H1 (cell line): Measurements from ENCODE around the gene ZNF446. TPM values are rescaled to one million over a fixed set of nuclear protein-coding genes. Genes with fewer than 3 reads are reported as not detected.

Experiments
- CTCF ChIA-PET: fragments of 300-600 bp; sonication (Branson Sonifier 250); formaldehyde crosslinking; loops from one replicate; lab custom pipeline; 2021; ENCODE audit not compliant: partially characterized antibody; lab: Charles Lee
- POLR2A ChIA-PET: fragments of 300-600 bp; sonication (Branson Sonifier 250); formaldehyde crosslinking; loops from one replicate; lab custom pipeline; 2021; ENCODE audit warnings: inconsistent platforms; ENCODE audit not compliant: partially characterized antibody; lab: Charles Lee
- DNase-seq, 2 experiments: peaks; one replicate each; pipeline versions ENCODE4 v3.0.0 to v3.0.0-alpha.2; 2010 to 2022; ENCODE audit warnings: low spot score in 2 of 2, low read depth in 1 of 2, mixed read lengths in 1 of 2
- FAIRE-seq: peaks from 2 replicates; lab custom pipeline; 2011; peaks lifted over from hg19 to GRCh38; lab: Jason Lieb, UNC
- H2AFZ ChIP-seq: 2 replicates; pipeline ENCODE4 v1.8.1; 2012; ENCODE audit warnings: low read length, inconsistent platforms
- H2AK5ac ChIP-seq: 2 replicates; pipeline ENCODE4 v1.6.1; 2013; ENCODE audit warnings: low read depth, low read length
- H2BK120ac ChIP-seq: replicated peaks from 2 replicates; pipeline ENCODE3; 2013; ENCODE audit warnings: low read depth, low read length, inconsistent platforms
- H2BK12ac ChIP-seq: 2 replicates; pipeline ENCODE4 v1.6.1; 2013; ENCODE audit warnings: low read depth, low read length
- H2BK15ac ChIP-seq: 2 replicates; pipeline ENCODE4 v1.6.1; 2013; ENCODE audit warnings: low read length
- H2BK20ac ChIP-seq: 2 replicates; pipeline ENCODE4 v1.6.1; 2013; ENCODE audit warnings: low read length
- H2BK5ac ChIP-seq: 2 replicates; pipeline ENCODE4 v1.6.1; 2013; ENCODE audit warnings: low read depth, low read length
- H3K14ac ChIP-seq: 2 replicates; pipeline ENCODE4 v1.6.1; 2013; ENCODE audit warnings: inconsistent platforms; ENCODE audit not compliant: insufficient read length
- H3K18ac ChIP-seq: 2 replicates; pipeline ENCODE4 v1.6.1; 2013; ENCODE audit warnings: low read length; ENCODE audit errors: extremely low read depth
- H3K23ac ChIP-seq: 2 replicates; pipeline ENCODE4 v1.6.1; 2013; ENCODE audit warnings: inconsistent platforms; ENCODE audit not compliant: insufficient read length
- H3K23me2 ChIP-seq: 2 replicates; pipeline ENCODE4 v1.6.1; 2013; ENCODE audit warnings: low read depth, low read length
- H3K27ac ChIP-seq: 2 replicates; pipeline ENCODE4 v1.6.1; 2011; ENCODE audit warnings: low read depth, low read length, inconsistent platforms
- H3K27me3 ChIP-seq, 4 experiments: replicated peaks in 1 of 4; 1 replicate in 1 of 4; 2 replicates in 3 of 4; pipeline versions ENCODE4 v1.6.1 to v1.8.1; 2011 to 2013; ENCODE audit warnings: low read length in 3 of 4, mild to moderate bottlenecking in 3 of 4, inconsistent platforms in 2 of 4, mixed read lengths in 2 of 4, moderate library complexity in 1 of 4; ENCODE audit not compliant: control insufficient read depth in 3 of 4, insufficient read depth in 3 of 4; ENCODE audit errors: extremely low read depth in 1 of 4
- H3K36me3 ChIP-seq, 4 experiments: 2 replicates each; pipeline versions ENCODE4 v1.6.1 to v1.8.1; 2011 to 2013; ENCODE audit warnings: mild to moderate bottlenecking in 4 of 4, low read length in 3 of 4, moderate library complexity in 2 of 4, control low read depth in 1 of 4, inconsistent platforms in 1 of 4; ENCODE audit not compliant: insufficient read depth in 4 of 4, control insufficient read depth in 2 of 4
- H3K4ac ChIP-seq: replicated peaks from 2 replicates; pipeline ENCODE3; 2013; ENCODE audit warnings: low read length, low read depth, mixed read lengths, inconsistent platforms; ENCODE audit not compliant: insufficient read length
- H3K4me1 ChIP-seq, 4 experiments: replicated peaks in 1 of 4; 1 replicate in 1 of 4; 2 replicates in 3 of 4; pipeline versions ENCODE4 v1.6.1 to v1.8.1; 2011 to 2013; ENCODE audit warnings: low read length in 3 of 4, inconsistent platforms in 2 of 4, mixed read lengths in 1 of 4; ENCODE audit not compliant: insufficient read depth in 4 of 4, control insufficient read depth in 3 of 4
- H3K4me2 ChIP-seq, 2 experiments: 2 replicates each; pipeline versions ENCODE4 v1.6.1 to v1.8.1; 2011 to 2013; ENCODE audit warnings: low read depth in 2 of 2, low read length in 2 of 2, control low read depth in 1 of 2, inconsistent platforms in 1 of 2, mild to moderate bottlenecking in 1 of 2; ENCODE audit not compliant: insufficient read depth in 1 of 2
- H3K4me3 ChIP-seq, 4 experiments: fragments of 200-600, 300-600 bp in 1 of 4; sonication (generic), shearing (Covaris generic), sonication (Bioruptor Twin) in 1 of 4; 2 replicates each; pipeline versions ENCODE4 v1.5.1 to v1.8.1; 2011 to 2016; ENCODE audit warnings: low read length in 4 of 4, low read depth in 3 of 4, control low read depth in 2 of 4, inconsistent platforms in 2 of 4, mild to moderate bottlenecking in 2 of 4, mixed read lengths in 1 of 4, moderate library complexity in 1 of 4; ENCODE audit not compliant: insufficient read depth in 2 of 4; ENCODE audit errors: extremely low read depth in 1 of 4
- H3K56ac ChIP-seq: replicated peaks from 2 replicates; pipeline ENCODE3; 2013; ENCODE audit warnings: low read depth, mild to moderate bottlenecking, mixed read lengths, low read length, inconsistent platforms; ENCODE audit not compliant: insufficient read length
- H3K79me1 ChIP-seq: 2 replicates; pipeline ENCODE4 v1.6.1; 2013; ENCODE audit warnings: low read depth, low read length, control low read depth
- H3K79me2 ChIP-seq, 2 experiments: 2 replicates each; pipeline versions ENCODE4 v1.6.1 to v1.8.1; 2012 to 2013; ENCODE audit warnings: low read length in 2 of 2, mild to moderate bottlenecking in 2 of 2, inconsistent platforms in 1 of 2; ENCODE audit not compliant: insufficient read depth in 2 of 2, control insufficient read depth in 1 of 2
- H3K9ac ChIP-seq, 4 experiments: replicated peaks in 1 of 4; 1 replicate in 1 of 4; 2 replicates in 3 of 4; pipeline versions ENCODE4 v1.6.1 to v1.8.1; 2011 to 2013; ENCODE audit warnings: low read depth in 3 of 4, low read length in 3 of 4, control low read depth in 2 of 4, mild to moderate bottlenecking in 2 of 4, moderate library complexity in 2 of 4, inconsistent platforms in 1 of 4; ENCODE audit errors: extremely low read depth in 1 of 4
- H3K9me3 ChIP-seq, 2 experiments: 2 replicates each; pipeline versions ENCODE4 v1.6.1 to v1.8.1; 2012 to 2013; ENCODE audit warnings: mild to moderate bottlenecking in 2 of 2, moderate library complexity in 2 of 2, control low read depth in 1 of 2, inconsistent platforms in 1 of 2, low read depth in 1 of 2, low read length in 1 of 2, mixed read lengths in 1 of 2; ENCODE audit not compliant: insufficient read depth in 2 of 2
- H4K20me1 ChIP-seq, 2 experiments: replicated peaks in 1 of 2; 2 replicates each; pipeline versions ENCODE3 to v1.8.1; 2011 to 2013; ENCODE audit warnings: inconsistent platforms in 2 of 2, low read length in 2 of 2, mild to moderate bottlenecking in 1 of 2; ENCODE audit not compliant: insufficient read depth in 2 of 2, control insufficient read depth in 1 of 2
- H4K5ac ChIP-seq: 2 replicates; pipeline ENCODE4 v1.6.1; 2013; ENCODE audit warnings: low read length, low read depth, mixed read lengths, inconsistent platforms; ENCODE audit not compliant: insufficient read length
- H4K8ac ChIP-seq: 2 replicates; pipeline ENCODE4 v1.8.0; 2013; ENCODE audit warnings: mild to moderate bottlenecking, moderate library complexity, low read length, inconsistent platforms; ENCODE audit not compliant: insufficient read depth; ENCODE audit errors: extremely low read depth
- H4K91ac ChIP-seq: replicated peaks from 2 replicates; pipeline ENCODE3; 2013; ENCODE audit warnings: low read length, mixed read lengths, inconsistent platforms; ENCODE audit not compliant: insufficient read length
- CEBPB ChIP-seq: IDR thresholded peaks from 2 replicates; pipeline ENCODE4 v1.6.1; 2012; ENCODE audit warnings: low read depth, low read length
- CTCF ChIP-seq, 3 experiments: IDR thresholded peaks; 1 replicate in 2 of 3; 2 replicates in 1 of 3; pipeline versions ENCODE4 v1.5.1 to v1.6.1; 2011; ENCODE audit warnings: low read length in 3 of 3, mild to moderate bottlenecking in 3 of 3, inconsistent platforms in 2 of 3, low read depth in 1 of 3, moderate library complexity in 1 of 3; ENCODE audit not compliant: insufficient read depth in 1 of 3; ENCODE audit errors: control extremely low read depth in 1 of 3
- JUN ChIP-seq: IDR thresholded peaks from 2 replicates; pipeline ENCODE4 v1.6.1; 2011; ENCODE audit warnings: low read depth, mild to moderate bottlenecking, improper control_type of control experiment, low read length
- KDM4A ChIP-seq: IDR thresholded peaks from one replicate; pipeline ENCODE4 v1.7.1; 2012; ENCODE audit warnings: low read depth, mild to moderate bottlenecking, moderate library complexity, low read length, inconsistent platforms; ENCODE audit not compliant: severe bottlenecking
- MAX ChIP-seq: IDR thresholded peaks from 2 replicates; pipeline ENCODE4 v1.6.1; 2012; ENCODE audit warnings: inconsistent platforms
- PHF8 ChIP-seq: fragments of 200-600 bp; sonication (generic); conservative IDR thresholded peaks from 2 replicates; pipeline ENCODE4 v1.7.1; 2012; ENCODE audit warnings: low read depth, mild to moderate bottlenecking, inconsistent platforms, low read length, moderate library complexity
- POLR2AphosphoS5 ChIP-seq: IDR thresholded peaks from 2 replicates; pipeline ENCODE4 v1.6.1; 2011; ENCODE audit warnings: low read depth, low read length
- RBBP5 ChIP-seq: IDR thresholded peaks from 2 replicates; pipeline ENCODE4 v1.7.1; 2012; ENCODE audit warnings: low read depth, mild to moderate bottlenecking, inconsistent platforms, low read length, moderate library complexity, borderline replicate concordance
- TCF12 ChIP-seq: IDR thresholded peaks from 2 replicates; pipeline ENCODE4 v1.6.1; 2011; ENCODE audit warnings: low read depth, mild to moderate bottlenecking, low read length
- WGBS, 2 experiments: shearing (Covaris generic) in 1 of 2; methylation state at CpG; one replicate each; pipeline versions ENCODE4 v1.1.6 to v1.1.7; 2013 to 2015; ENCODE audit warnings: low lambda C conversion rate in 2 of 2, mixed read lengths in 2 of 2, inconsistent platforms in 1 of 2, low coverage in 1 of 2, missing lambda C conversion rate in 1 of 2; ENCODE audit not compliant: insufficient replicate concordance in 2 of 2, insufficient coverage in 1 of 2, insufficient read length in 1 of 2; ENCODE audit errors: extremely low coverage in 1 of 2, missing lambda C conversion rate in 1 of 2; 5-methylcytosine and 5-hydroxymethylcytosine counted together
- polyA plus RNA-seq, 7 experiments: library from polyadenylated mRNA; depleted of rRNA in 3 of 7; stranded (reverse) in 5 of 7; unstranded in 2 of 7; fragments of >200 nt in 5 of 7; fragments of 200-250 nt in 2 of 7; gene quantifications; 1 replicate in 5 of 7; 2 replicates in 1 of 7; 4 replicates in 1 of 7; pipeline versions ENCODE4 v1.2.1 to v1.2.3, GENCODE V29; 2011 to 2013; ENCODE audit warnings: missing spikeins in 2 of 7, mixed read lengths in 2 of 7
- total RNA-seq: library from RNA; stranded (reverse); fragmentation: NEBNext Ultra II Directional; extraction: Animal tissue kit (Norgen Biotek cat#: 25700); gene quantifications from 2 replicates; pipeline ENCODE4 v1.2.1, GENCODE V29; 2021

ZNF446 gene
- total and polyA plus RNA-seq, 2 of the 8 experiments (the other 6 are each of a cell fraction or from before 2014, with no cell fraction given) = 4.1 to 5.5 TPM

GRCh38 chr19:58469241-58470013 lies 6.7 kb upstream of the ZNF446 start:
- H4K91ac ChIP-seq = no peak overlapping the region
- no peaks in the 10 kb centered on the region for H3K4me1 ChIP-seq
- H3K14ac ChIP-seq = no peak overlapping the region
- H3K56ac ChIP-seq = no peak overlapping the region
- H4K5ac ChIP-seq = no peak overlapping the region
- peaks cover 8% of the 10 kb centered on the region; the same call in 1 of the 2 replicates for H3K23me2 ChIP-seq
- H3K4me2 ChIP-seq = no peak overlapping the region; a peak in 1 of 4 replicates
- H2BK15ac ChIP-seq = no peak overlapping the region
- ChIA-PET CTCF (interaction anchor here (1.2 to 1.6 kb wide), 4 partner anchors 9 to 49 kb away, joined by 3 to 4 read pairs (median 4); no protein-coding TSS in a partner anchor), POLR2A (interaction anchor here (0.8 to 1.7 kb wide), 4 partner anchors 9 to 74 kb away, joined by 3 to 7 read pairs (median 5); partner anchors contain the start of gene RNF225)
- H3K36me3 ChIP-seq = peaks cover 2 to 7% (median 4%) of the 10 kb centered on the region in 4 experiments; a peak in 5 of 8 replicates
- H2AK5ac ChIP-seq = no peak overlapping the region
- H3K23ac ChIP-seq = no peak overlapping the region
- no peak overlapping the region for H2BK120ac ChIP-seq
- no peak overlapping the region for H3K18ac ChIP-seq
- H3K27me3 ChIP-seq = no peaks in the 10 kb centered on the region; a peak in 1 of 7 replicates
- no peaks in the 10 kb centered on the region for H3K79me2 ChIP-seq
- no peak overlapping the region for H2BK12ac ChIP-seq
- peaks cover 6 to 12% of the 10 kb centered on the region in 2 experiments for H4K20me1 ChIP-seq
- H4K8ac ChIP-seq = no peak overlapping the region
- 89% methylated on average over 14 of the region's 17 CpGs; no CpG with 5 or more reads in 1 of the 2 experiments for WGBS, 2 experiments
- H3K4me3 ChIP-seq = no peak overlapping the region
- H2BK20ac ChIP-seq = no peak overlapping the region
- no peaks in the 10 kb centered on the region for H3K9me3 ChIP-seq
- H3K9ac ChIP-seq = no peak overlapping the region; a peak in 1 of 7 replicates
- H2BK5ac ChIP-seq = no peak overlapping the region; the same call in 1 of the 2 replicates
- no peak overlapping the region for H3K4ac ChIP-seq
- no peak overlapping the region for H2AFZ ChIP-seq
- FAIRE-seq (no peak), DNase-seq (no peak)
- peaks cover 6% of the 10 kb centered on the region; the same call in 1 of the 2 replicates for H3K79me1 ChIP-seq
- no peak overlapping the region for H3K27ac ChIP-seq
- TF ChIP-seq JUN = no peak
- no peak for TF ChIP-seq KDM4A
- no peak for TF ChIP-seq CTCF (IDR thresholded peaks at IDR 0.05; ENCODE audit: control extremely low read depth in 1 of 3, insufficient read depth in 1 of 3, low read depth in 1 of 3, low read length in 3 of 3)
- TF ChIP-seq MAX = no peak
- no peak for TF ChIP-seq POLR2AphosphoS5
- no peak for TF ChIP-seq TCF12
- TF ChIP-seq CEBPB = no peak
- TF ChIP-seq PHF8 = no peak
- TF ChIP-seq RBBP5 = no peak
